Thyroid gland (tissue), 4 donors: ENCODE measurements around the gene KCTD2.

ENCODE experiments used
- CTCF ChIP-seq, 6 experiments: fragments of 200-600 bp in 3 of 6; fragments of 450-650 bp in 3 of 6; sonication (generic) in 3 of 6; IDR thresholded peaks; one replicate each; pipeline ENCODE4 v1.5.1; 2016 to 2019; ENCODE audit warnings: antibody characterized with exemption in 6 of 6, mild to moderate bottlenecking in 2 of 6, inconsistent platforms in 1 of 6, moderate library complexity in 1 of 6
- POLR2A ChIP-seq, 2 donors: fragments of 450-650 bp; IDR thresholded peaks; one replicate each; pipeline ENCODE4 v1.6.1; 2017; ENCODE audit warnings: antibody characterized with exemption in 2 of 2, mild to moderate bottlenecking in 2 of 2, moderate library complexity in 1 of 2

GRCh38 chr17:75049706-75050105 lies 2.7 kb downstream of the KCTD2 start:
- TF ChIP-seq POLR2A (IDR thresholded peaks at IDR 0.05): no peak
- no peak for TF ChIP-seq CTCF (IDR thresholded peaks at IDR 0.05)
